Sigmoid colon (tissue), 7 donors: ENCODE measurements around the gene GPR160. TPM values are rescaled to one million over a fixed set of nuclear protein-coding genes. Genes with fewer than 3 reads are reported as not detected.

Experiments
- DNase-seq: peaks from one replicate; pipeline ENCODE4 v3.0.0-alpha.2; 2019
- H3K27ac ChIP-seq, 4 donors: fragments of 200-600 bp; sonication (generic); one replicate each; pipeline ENCODE4 v1.5.1; 2016 to 2019; ENCODE audit warnings: mild to moderate bottlenecking in 1 of 4
- H3K27me3 ChIP-seq, 3 donors: fragments of 200-600 bp; sonication (generic); one replicate each; pipeline ENCODE4 v1.5.1; 2019; ENCODE audit warnings: mild to moderate bottlenecking in 1 of 3
- H3K36me3 ChIP-seq, 4 donors: fragments of 200-600 bp; sonication (generic); one replicate each; pipeline ENCODE4 v1.5.1; 2016 to 2019
- H3K4me1 ChIP-seq, 4 donors: fragments of 200-600 bp; sonication (generic); one replicate each; pipeline ENCODE4 v1.5.1; 2017 to 2019
- H3K4me3 ChIP-seq, 4 donors: fragments of 200-600 bp; sonication (generic); one replicate each; pipeline ENCODE4 v1.5.1; 2017 to 2019; ENCODE audit warnings: mild to moderate bottlenecking in 2 of 4, moderate library complexity in 1 of 4
- H3K9me3 ChIP-seq, 4 donors: fragments of 200-600 bp in 3 of 4; sonication (generic) in 3 of 4; one replicate each; pipeline versions ENCODE4 v1.5.1 to v1.6.1; 2013 to 2019
- EP300 ChIP-seq, 4 donors: sonication (generic); formaldehyde crosslinking; IDR thresholded peaks; one replicate each; pipeline ENCODE4 v1.6.1; 2017; ENCODE audit warnings: antibody characterized with exemption in 4 of 4
- POLR2A ChIP-seq, 2 donors: fragments of 450-650 bp; IDR thresholded peaks; one replicate each; pipeline ENCODE4 v1.6.1; 2016; ENCODE audit warnings: antibody characterized with exemption in 2 of 2, mild to moderate bottlenecking in 2 of 2, moderate library complexity in 2 of 2
- POLR2AphosphoS5 ChIP-seq, 4 donors: sonication (generic); formaldehyde crosslinking; IDR thresholded peaks; one replicate each; pipeline ENCODE4 v1.6.1; 2017; ENCODE audit warnings: antibody characterized with exemption in 4 of 4
- WGBS, 2 donors: extraction: QIAGEN DNeasy Blood & Tissue Kit; methylation state at CpG; one replicate each; pipeline ENCODE4 v1.1.7; 2013; 5-methylcytosine and 5-hydroxymethylcytosine counted together
- intact Hi-C: fragments of 100-400 bp; cut with DNase I; formaldehyde crosslinking; loops from one replicate; pipeline ENCODE4 v1.15.1; 2023
- polyA plus RNA-seq, 3 donors: library from polyadenylated mRNA; stranded (reverse); fragments of 200-250 nt; gene quantifications; one replicate each; pipeline ENCODE4 v1.2.3, GENCODE V29; 2013
- total RNA-seq, 4 donors: library from RNA; depleted of rRNA; stranded (reverse); fragments of >200 nt; gene quantifications; one replicate each; pipeline ENCODE4 v1.1.0, GENCODE V29; 2016
- TF ChIP-seq, protein P1 (sequence below), 4 experiments: fragments of 450-650 bp in 3 of 4; fragments of 200-600 bp in 1 of 4; IDR thresholded peaks; one replicate each; pipeline ENCODE4 v1.5.1; 2016 to 2019; ENCODE audit warnings: antibody characterized with exemption in 4 of 4, mild to moderate bottlenecking in 3 of 4, moderate library complexity in 2 of 4
- donor health status: healthy with polysubstance abuse.
- donor health status: Bipolar disorder and iron deficiency.
- donor health status: healthy.

The GPR160 gene
- total and polyA plus RNA-seq, 7 donors, result 0.16 to 93.7 (median 14.9) TPM; not detected in 1

DNA sequence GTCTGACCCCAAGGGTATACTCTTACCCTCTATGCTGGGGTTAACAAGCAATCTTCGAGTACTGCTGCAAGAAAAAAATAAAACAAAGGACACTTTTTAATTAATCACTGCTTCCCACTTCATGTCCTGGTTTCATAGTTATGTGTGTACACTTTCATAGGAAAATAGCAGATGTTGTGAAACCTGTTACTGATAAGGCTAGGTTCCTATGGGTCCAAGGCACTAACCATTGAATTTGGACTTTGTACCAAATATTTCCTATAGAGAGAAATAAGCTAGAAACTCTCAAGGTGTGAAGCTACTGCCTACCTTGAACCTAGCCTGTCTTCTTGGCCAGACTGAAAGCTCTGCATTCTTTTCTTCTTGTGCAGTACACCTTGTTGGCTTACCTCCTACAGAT is 14.6 kb upstream of the GPR160 start:
- Histone ChIP-seq H3K9me3 (no peaks in the 10 kb centered on the region), H3K27me3 (peaks cover 0 to 3% (median 0%) of the 10 kb centered on the region in 3 donors), H3K4me1 (no peaks in the 10 kb centered on the region), H3K4me3 (no peak overlapping the region), H3K36me3 (no peaks in the 10 kb centered on the region), H3K27ac (no peak overlapping the region)
- TF ChIP-seq POLR2A (IDR thresholded peaks at IDR 0.05), result no peak
- no peak for TF ChIP-seq POLR2AphosphoS5 (IDR thresholded peaks at IDR 0.05)
- TF ChIP-seq EP300 (IDR thresholded peaks at IDR 0.05), result no peak
- TF ChIP-seq, protein P1, sequence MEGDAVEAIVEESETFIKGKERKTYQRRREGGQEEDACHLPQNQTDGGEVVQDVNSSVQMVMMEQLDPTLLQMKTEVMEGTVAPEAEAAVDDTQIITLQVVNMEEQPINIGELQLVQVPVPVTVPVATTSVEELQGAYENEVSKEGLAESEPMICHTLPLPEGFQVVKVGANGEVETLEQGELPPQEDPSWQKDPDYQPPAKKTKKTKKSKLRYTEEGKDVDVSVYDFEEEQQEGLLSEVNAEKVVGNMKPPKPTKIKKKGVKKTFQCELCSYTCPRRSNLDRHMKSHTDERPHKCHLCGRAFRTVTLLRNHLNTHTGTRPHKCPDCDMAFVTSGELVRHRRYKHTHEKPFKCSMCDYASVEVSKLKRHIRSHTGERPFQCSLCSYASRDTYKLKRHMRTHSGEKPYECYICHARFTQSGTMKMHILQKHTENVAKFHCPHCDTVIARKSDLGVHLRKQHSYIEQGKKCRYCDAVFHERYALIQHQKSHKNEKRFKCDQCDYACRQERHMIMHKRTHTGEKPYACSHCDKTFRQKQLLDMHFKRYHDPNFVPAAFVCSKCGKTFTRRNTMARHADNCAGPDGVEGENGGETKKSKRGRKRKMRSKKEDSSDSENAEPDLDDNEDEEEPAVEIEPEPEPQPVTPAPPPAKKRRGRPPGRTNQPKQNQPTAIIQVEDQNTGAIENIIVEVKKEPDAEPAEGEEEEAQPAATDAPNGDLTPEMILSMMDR (IDR thresholded peaks at IDR 0.05), result no peak
- no peak for DNase-seq
- intact Hi-C loops, result no loop called here
- 20 to 64% methylated on average over 1 of the region's 1 CpG for WGBS, 2 donors

DNA sequence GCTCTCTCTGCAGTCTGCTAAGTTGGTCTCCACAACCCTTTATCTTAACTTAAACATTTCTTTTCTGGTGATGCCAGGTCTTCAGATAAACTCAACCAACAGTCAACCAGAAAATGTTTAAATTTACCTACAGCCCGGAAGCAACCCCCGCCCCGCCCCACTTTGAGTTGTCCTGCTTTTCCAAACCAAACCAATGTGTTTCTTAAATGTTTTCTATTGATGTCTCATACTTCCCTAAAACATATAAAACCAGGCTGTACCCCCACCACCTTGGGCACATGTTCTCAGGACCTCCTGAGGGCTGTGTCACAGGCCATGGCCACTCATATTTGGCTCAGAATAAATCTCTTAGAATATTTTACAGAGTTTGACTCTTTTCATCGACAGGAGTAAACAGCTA is 13.2 kb upstream of the GPR160 start:
- TF ChIP-seq EP300 (IDR thresholded peaks at IDR 0.05) (no peak), POLR2A (IDR thresholded peaks at IDR 0.05) (no peak), POLR2AphosphoS5 (IDR thresholded peaks at IDR 0.05) (no peak)
- TF ChIP-seq, protein P1 (IDR thresholded peaks at IDR 0.05), result no peak
- no peaks in the 10 kb centered on the region for H3K36me3 ChIP-seq
- no peak overlapping the region for H3K27ac ChIP-seq
- H3K9me3 ChIP-seq, result no peaks in the 10 kb centered on the region
- no peaks in the 10 kb centered on the region for H3K4me1 ChIP-seq
- no peak overlapping the region for H3K4me3 ChIP-seq
- DNase-seq, result no peak
- no peaks in the 10 kb centered on the region for H3K27me3 ChIP-seq
- WGBS, 2 donors, result 90 to 97% methylated on average over 4 of the region's 4 CpGs
- intact Hi-C loops, result no loop called here

DNA sequence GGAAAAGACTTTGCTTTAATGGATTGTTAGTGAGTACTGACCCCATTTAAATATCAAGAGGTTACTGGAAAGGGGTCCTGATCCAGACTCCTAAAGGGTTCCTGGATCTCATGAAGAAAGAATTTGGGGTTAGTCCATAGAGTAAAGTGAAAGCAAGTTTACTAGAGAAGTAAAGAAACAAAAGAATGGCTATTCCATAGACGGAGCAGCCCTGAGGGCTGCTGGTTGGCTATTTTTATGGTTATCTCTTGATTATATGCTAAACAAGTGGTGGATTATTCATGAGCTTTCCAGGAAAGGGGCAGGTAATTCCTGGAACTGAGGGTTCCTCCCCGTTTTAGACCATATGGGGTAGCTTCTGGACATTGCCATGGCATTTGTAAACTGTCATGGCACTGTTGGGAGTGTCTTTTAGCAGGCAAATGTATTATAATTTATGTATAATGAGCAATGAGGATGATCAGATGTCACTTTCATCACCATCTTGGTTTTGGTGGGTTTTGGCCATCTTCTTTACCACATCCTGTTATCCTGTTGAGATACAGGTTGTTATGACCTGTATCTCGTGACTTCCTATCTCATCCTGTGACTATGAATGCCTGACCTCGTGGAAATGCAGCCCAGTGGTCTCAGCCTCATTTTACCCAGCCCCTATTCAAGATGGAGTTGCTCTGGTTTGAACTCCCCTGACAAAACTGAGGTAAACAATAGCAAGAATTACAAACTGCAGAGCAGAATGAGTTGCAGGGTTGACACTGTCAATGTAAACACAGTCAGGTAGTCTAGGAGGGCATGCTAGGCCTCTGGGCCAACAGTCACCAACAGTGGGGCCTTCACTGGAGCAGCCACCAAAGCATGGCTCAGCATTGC is 10.3 kb upstream of the GPR160 start:
- WGBS, 2 donors, result 73 to 86% methylated on average over 4 of the region's 4 CpGs
- intact Hi-C loops, result no loop called here
- no peak overlapping the region for H3K4me3 ChIP-seq
- H3K9me3 ChIP-seq, result no peaks in the 10 kb centered on the region
- no peaks in the 10 kb centered on the region for H3K27me3 ChIP-seq
- DNase-seq, result no peak
- H3K27ac ChIP-seq, result no peak overlapping the region
- no peaks in the 10 kb centered on the region for H3K36me3 ChIP-seq
- no peak for TF ChIP-seq EP300 (IDR thresholded peaks at IDR 0.05)
- TF ChIP-seq POLR2A (IDR thresholded peaks at IDR 0.05), result no peak
- TF ChIP-seq, protein P1 (IDR thresholded peaks at IDR 0.05), result no peak
- TF ChIP-seq POLR2AphosphoS5 (IDR thresholded peaks at IDR 0.05), result no peak
- H3K4me1 ChIP-seq, result no peaks in the 10 kb centered on the region

DNA sequence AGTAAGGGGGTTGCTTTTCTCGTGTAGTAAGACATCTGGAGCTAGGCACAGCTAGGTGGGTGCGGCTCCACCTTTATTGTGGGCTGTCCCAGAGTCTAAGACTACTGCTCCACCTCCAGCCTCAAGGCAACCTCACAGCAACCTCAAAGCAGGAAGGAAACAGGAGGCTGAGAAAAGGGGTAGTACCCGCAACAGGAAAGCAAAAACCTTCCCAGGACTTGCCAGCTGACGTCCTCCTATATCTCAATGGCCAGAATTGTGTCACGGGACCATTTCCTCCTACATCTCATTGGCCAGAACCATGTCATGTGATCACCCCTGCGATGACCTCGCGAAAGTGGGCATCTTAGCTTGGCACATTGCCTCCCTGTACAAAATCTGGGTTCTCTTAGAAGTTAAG is 4.3 kb upstream of the GPR160 start:
- Histone ChIP-seq H3K27me3 (peaks cover 10 to 31% (median 17%) of the 10 kb centered on the region in 3 donors), H3K36me3 (no peaks in the 10 kb centered on the region), H3K4me1 (peaks cover 0 to 12% (median 12%) of the 10 kb centered on the region in 4 donors), H3K9me3 (no peaks in the 10 kb centered on the region), H3K27ac (no peak overlapping the region), H3K4me3 (no peak overlapping the region)
- DNase-seq, result no peak
- intact Hi-C loops, result no loop called here
- WGBS, 2 donors, result 46 to 49% methylated on average over 8 of the region's 8 CpGs
- no peak for TF ChIP-seq POLR2AphosphoS5 (IDR thresholded peaks at IDR 0.05)
- TF ChIP-seq EP300 (IDR thresholded peaks at IDR 0.05), result no peak
- TF ChIP-seq, protein P1 (IDR thresholded peaks at IDR 0.05), result no peak
- no peak for TF ChIP-seq POLR2A (IDR thresholded peaks at IDR 0.05)
